ENCODE measurements around the gene CD46.

DNA sequence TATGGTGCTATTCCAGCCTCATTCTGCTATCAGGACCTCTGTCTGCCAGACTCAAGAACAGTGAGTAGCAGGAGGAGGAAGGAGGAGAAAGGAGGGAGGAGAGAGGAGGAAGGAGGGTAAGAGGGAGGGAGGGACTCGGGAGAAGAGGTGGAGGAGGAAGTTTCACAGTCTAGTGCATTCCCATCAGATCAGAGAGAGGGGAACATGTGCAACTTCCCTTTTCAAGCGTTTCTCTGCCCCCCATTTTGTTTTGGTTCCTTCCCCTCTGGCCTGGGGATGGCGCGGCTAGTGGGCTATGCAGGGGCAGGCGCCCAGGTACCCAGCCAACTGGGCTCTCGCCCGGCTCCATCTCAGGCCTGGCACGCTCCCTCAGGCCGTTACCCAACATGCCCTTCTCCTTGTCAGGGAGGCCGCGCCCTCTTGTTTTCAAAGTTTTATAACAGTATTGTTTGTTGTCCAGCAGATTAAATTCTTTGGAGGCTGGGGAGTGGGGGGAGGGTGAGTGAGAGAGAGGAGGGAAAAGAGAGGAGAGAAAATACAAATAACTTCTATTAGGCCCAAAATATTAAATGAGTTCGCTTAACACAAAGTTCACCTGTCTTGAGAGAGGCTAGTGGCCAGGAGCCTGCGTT lies 56.0 kb downstream of the CD46 start:
- TF ChIP-seq, protein P1, sequence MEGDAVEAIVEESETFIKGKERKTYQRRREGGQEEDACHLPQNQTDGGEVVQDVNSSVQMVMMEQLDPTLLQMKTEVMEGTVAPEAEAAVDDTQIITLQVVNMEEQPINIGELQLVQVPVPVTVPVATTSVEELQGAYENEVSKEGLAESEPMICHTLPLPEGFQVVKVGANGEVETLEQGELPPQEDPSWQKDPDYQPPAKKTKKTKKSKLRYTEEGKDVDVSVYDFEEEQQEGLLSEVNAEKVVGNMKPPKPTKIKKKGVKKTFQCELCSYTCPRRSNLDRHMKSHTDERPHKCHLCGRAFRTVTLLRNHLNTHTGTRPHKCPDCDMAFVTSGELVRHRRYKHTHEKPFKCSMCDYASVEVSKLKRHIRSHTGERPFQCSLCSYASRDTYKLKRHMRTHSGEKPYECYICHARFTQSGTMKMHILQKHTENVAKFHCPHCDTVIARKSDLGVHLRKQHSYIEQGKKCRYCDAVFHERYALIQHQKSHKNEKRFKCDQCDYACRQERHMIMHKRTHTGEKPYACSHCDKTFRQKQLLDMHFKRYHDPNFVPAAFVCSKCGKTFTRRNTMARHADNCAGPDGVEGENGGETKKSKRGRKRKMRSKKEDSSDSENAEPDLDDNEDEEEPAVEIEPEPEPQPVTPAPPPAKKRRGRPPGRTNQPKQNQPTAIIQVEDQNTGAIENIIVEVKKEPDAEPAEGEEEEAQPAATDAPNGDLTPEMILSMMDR (IDR thresholded peaks at IDR 0.05): no peak
- TF ChIP-seq EZH2 (IDR thresholded peaks at IDR 0.05; ENCODE audit: borderline replicate concordance, insufficient read depth, low read depth, low read length, poor library complexity, severe bottlenecking): no peak
